Mucosa of stomach (tissue), 1 donor: ENCODE measurements around the gene TLK1.

Source experiments
- H3K27me3 ChIP-seq: one replicate; pipeline ENCODE4 v1.7.0; 2013; ENCODE audit warnings: mild to moderate bottlenecking, low read length; ENCODE audit not compliant: control insufficient read depth, insufficient read depth
- H3K36me3 ChIP-seq: one replicate; pipeline ENCODE4 v1.7.0; 2013; ENCODE audit warnings: low read length; ENCODE audit not compliant: control insufficient read depth, insufficient read depth
- H3K4me1 ChIP-seq: one replicate; pipeline ENCODE4 v1.7.0; 2013; ENCODE audit warnings: mild to moderate bottlenecking, low read length; ENCODE audit not compliant: control insufficient read depth, insufficient read depth
- H3K4me3 ChIP-seq: one replicate; pipeline ENCODE4 v1.7.0; 2013; ENCODE audit warnings: low read length
- H3K9ac ChIP-seq: one replicate; pipeline ENCODE4 v1.7.0; 2013; ENCODE audit warnings: mild to moderate bottlenecking, low read length, moderate library complexity
- H3K9me3 ChIP-seq: one replicate; pipeline ENCODE4 v1.7.0; 2013; ENCODE audit warnings: mild to moderate bottlenecking, low read length, moderate library complexity; ENCODE audit not compliant: control insufficient read depth
- donor health status: Pancreatic carcinoma.

TLK1 gene

GRCh38 chr2:171185165-171185818, 24.6 kb upstream of the TLK1 start:
- Histone ChIP-seq H3K9ac (no peak overlapping the region), H3K27me3 (no peaks in the 10 kb centered on the region), H3K4me3 (no peak overlapping the region), H3K36me3 (no peaks in the 10 kb centered on the region), H3K4me1 (no peaks in the 10 kb centered on the region), H3K9me3 (no peaks in the 10 kb centered on the region)

- H3K36me3 ChIP-seq = no peaks in the 10 kb centered on the region
- no peaks in the 10 kb centered on the region for H3K27me3 ChIP-seq
These were observed 20.7 kb upstream of the TLK1 start for GRCh38 chr2:171181064-171182049.

GRCh38 chr2:171180229-171180930, 19.7 kb upstream of the TLK1 start:
- Histone ChIP-seq H3K4me3 (no peak overlapping the region), H3K4me1 (no peaks in the 10 kb centered on the region), H3K27me3 (no peaks in the 10 kb centered on the region), H3K36me3 (no peaks in the 10 kb centered on the region), H3K9me3 (no peaks in the 10 kb centered on the region), H3K9ac (no peak overlapping the region)

More at GRCh38 chr2:171181064-171182049, 20.7 kb upstream of the TLK1 start:
- Histone ChIP-seq H3K9me3 (no peaks in the 10 kb centered on the region), H3K4me3 (no peak overlapping the region), H3K4me1 (no peaks in the 10 kb centered on the region), H3K9ac (no peak overlapping the region)

- Histone ChIP-seq H3K9ac (no peak overlapping the region), H3K9me3 (no peaks in the 10 kb centered on the region), H3K36me3 (no peaks in the 10 kb centered on the region), H3K27me3 (no peaks in the 10 kb centered on the region), H3K4me1 (no peaks in the 10 kb centered on the region), H3K4me3 (no peak overlapping the region)
These were observed 18.3 kb upstream of the TLK1 start for GRCh38 chr2:171178993-171179392.

GRCh38 chr2:171176516-171176915, 15.8 kb upstream of the TLK1 start:
- Histone ChIP-seq H3K27me3 (no peaks in the 10 kb centered on the region), H3K4me3 (no peak overlapping the region), H3K4me1 (no peaks in the 10 kb centered on the region), H3K36me3 (no peaks in the 10 kb centered on the region), H3K9me3 (no peaks in the 10 kb centered on the region), H3K9ac (no peak overlapping the region)

- no peak overlapping the region for H3K9ac ChIP-seq
- no peaks in the 10 kb centered on the region for H3K4me1 ChIP-seq
- no peaks in the 10 kb centered on the region for H3K9me3 ChIP-seq
- H3K27me3 ChIP-seq = no peaks in the 10 kb centered on the region
- H3K4me3 ChIP-seq = no peak overlapping the region
- H3K36me3 ChIP-seq = no peaks in the 10 kb centered on the region
These were observed 13.4 kb upstream of the TLK1 start for GRCh38 chr2:171174075-171174474.

- Histone ChIP-seq H3K4me3 (no peak overlapping the region), H3K9me3 (no peaks in the 10 kb centered on the region), H3K36me3 (no peaks in the 10 kb centered on the region), H3K27me3 (no peaks in the 10 kb centered on the region), H3K9ac (no peak overlapping the region), H3K4me1 (no peaks in the 10 kb centered on the region)
These were observed 12.4 kb upstream of the TLK1 start for GRCh38 chr2:171173087-171173486.

- no peaks in the 10 kb centered on the region for H3K4me1 ChIP-seq
- no peaks in the 10 kb centered on the region for H3K36me3 ChIP-seq
- no peaks in the 10 kb centered on the region for H3K9me3 ChIP-seq
- no peaks in the 10 kb centered on the region for H3K27me3 ChIP-seq
- H3K9ac ChIP-seq = no peak overlapping the region
- no peak overlapping the region for H3K4me3 ChIP-seq
These were observed 11.1 kb upstream of the TLK1 start for GRCh38 chr2:171171808-171172207.

- Histone ChIP-seq H3K4me3 (no peak overlapping the region), H3K27me3 (no peaks in the 10 kb centered on the region), H3K9me3 (no peaks in the 10 kb centered on the region), H3K4me1 (no peaks in the 10 kb centered on the region), H3K36me3 (no peaks in the 10 kb centered on the region), H3K9ac (no peak overlapping the region)
These were observed 9.1 kb upstream of the TLK1 start for GRCh38 chr2:171169839-171170238.

GRCh38 chr2:171169333-171169732, 8.6 kb upstream of the TLK1 start:
- no peaks in the 10 kb centered on the region for H3K9me3 ChIP-seq
- H3K4me3 ChIP-seq = no peak overlapping the region
- H3K27me3 ChIP-seq = no peaks in the 10 kb centered on the region
- no peak overlapping the region for H3K9ac ChIP-seq
- no peaks in the 10 kb centered on the region for H3K36me3 ChIP-seq
- H3K4me1 ChIP-seq = no peaks in the 10 kb centered on the region

- H3K36me3 ChIP-seq = no peaks in the 10 kb centered on the region
These were observed 6.8 kb upstream of the TLK1 start for GRCh38 chr2:171167352-171167997.

More at GRCh38 chr2:171167352-171167997, 6.8 kb upstream of the TLK1 start:
- Histone ChIP-seq H3K9ac (no peak overlapping the region), H3K4me1 (no peaks in the 10 kb centered on the region), H3K4me3 (no peak overlapping the region), H3K9me3 (no peaks in the 10 kb centered on the region), H3K27me3 (no peaks in the 10 kb centered on the region)
